IPS-15b (cell line): Measurements from ENCODE around the gene FBXO34.

ENCODE experiments used
- H3K27me3 ChIP-seq: one replicate; pipeline ENCODE4 v1.6.1; 2013; ENCODE audit warnings: low read length; ENCODE audit not compliant: control insufficient read depth, insufficient read depth
- H3K36me3 ChIP-seq: one replicate; pipeline ENCODE4 v1.6.1; 2013; ENCODE audit warnings: low read length; ENCODE audit not compliant: control insufficient read depth, insufficient read depth
- H3K4me1 ChIP-seq: one replicate; pipeline ENCODE4 v1.6.1; 2013; ENCODE audit warnings: mild to moderate bottlenecking, low read length; ENCODE audit not compliant: control insufficient read depth, insufficient read depth
- H3K4me3 ChIP-seq: one replicate; pipeline ENCODE4 v1.5.1; 2013; ENCODE audit warnings: low read depth, low read length
- H3K9ac ChIP-seq: one replicate; pipeline ENCODE4 v1.6.1; 2013; ENCODE audit warnings: low read depth, mild to moderate bottlenecking, low read length
- H3K9me3 ChIP-seq: one replicate; pipeline ENCODE4 v1.6.1; 2013; ENCODE audit warnings: mild to moderate bottlenecking, low read length; ENCODE audit not compliant: control insufficient read depth, insufficient read depth

FBXO34 gene

GRCh38 chr14:55274146-55274545 lies 2.9 kb downstream of the FBXO34 start:
- Histone ChIP-seq H3K4me1 (peaks cover 3% of the 10 kb centered on the region), H3K9ac (no peak overlapping the region), H3K36me3 (no peaks in the 10 kb centered on the region), H3K4me3 (no peak overlapping the region), H3K27me3 (no peaks in the 10 kb centered on the region), H3K9me3 (no peaks in the 10 kb centered on the region)

GRCh38 chr14:55274751-55275150 lies 3.5 kb downstream of the FBXO34 start:
- no peak overlapping the region for H3K4me3 ChIP-seq
- H3K27me3 ChIP-seq: no peaks in the 10 kb centered on the region
- peaks cover 3% of the 10 kb centered on the region for H3K4me1 ChIP-seq
- H3K36me3 ChIP-seq: no peaks in the 10 kb centered on the region
- H3K9me3 ChIP-seq: no peaks in the 10 kb centered on the region
- no peak overlapping the region for H3K9ac ChIP-seq

DNA sequence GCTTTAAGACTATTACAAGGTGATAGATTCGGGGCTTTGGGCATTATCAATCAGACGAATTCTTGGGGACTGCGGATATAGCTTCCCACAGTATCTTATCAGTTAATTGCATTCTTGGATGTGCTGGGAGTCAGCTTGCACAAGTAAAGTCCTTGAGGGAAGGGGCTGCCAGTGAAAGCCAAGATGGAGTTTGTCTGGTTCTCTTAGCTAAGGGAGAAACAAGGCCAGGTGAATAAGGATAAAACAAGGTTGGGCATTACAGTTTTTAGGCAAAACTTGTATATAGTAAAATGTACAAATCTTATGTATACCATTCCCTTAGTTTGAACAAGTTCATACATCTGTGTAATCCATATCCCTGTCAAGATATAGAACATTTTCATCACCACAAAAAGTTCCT lies 5.5 kb downstream of the FBXO34 start:
- Histone ChIP-seq H3K4me3 (no peak overlapping the region), H3K36me3 (no peaks in the 10 kb centered on the region), H3K9me3 (no peaks in the 10 kb centered on the region), H3K27me3 (no peaks in the 10 kb centered on the region), H3K9ac (no peak overlapping the region), H3K4me1 (no peaks in the 10 kb centered on the region)

DNA sequence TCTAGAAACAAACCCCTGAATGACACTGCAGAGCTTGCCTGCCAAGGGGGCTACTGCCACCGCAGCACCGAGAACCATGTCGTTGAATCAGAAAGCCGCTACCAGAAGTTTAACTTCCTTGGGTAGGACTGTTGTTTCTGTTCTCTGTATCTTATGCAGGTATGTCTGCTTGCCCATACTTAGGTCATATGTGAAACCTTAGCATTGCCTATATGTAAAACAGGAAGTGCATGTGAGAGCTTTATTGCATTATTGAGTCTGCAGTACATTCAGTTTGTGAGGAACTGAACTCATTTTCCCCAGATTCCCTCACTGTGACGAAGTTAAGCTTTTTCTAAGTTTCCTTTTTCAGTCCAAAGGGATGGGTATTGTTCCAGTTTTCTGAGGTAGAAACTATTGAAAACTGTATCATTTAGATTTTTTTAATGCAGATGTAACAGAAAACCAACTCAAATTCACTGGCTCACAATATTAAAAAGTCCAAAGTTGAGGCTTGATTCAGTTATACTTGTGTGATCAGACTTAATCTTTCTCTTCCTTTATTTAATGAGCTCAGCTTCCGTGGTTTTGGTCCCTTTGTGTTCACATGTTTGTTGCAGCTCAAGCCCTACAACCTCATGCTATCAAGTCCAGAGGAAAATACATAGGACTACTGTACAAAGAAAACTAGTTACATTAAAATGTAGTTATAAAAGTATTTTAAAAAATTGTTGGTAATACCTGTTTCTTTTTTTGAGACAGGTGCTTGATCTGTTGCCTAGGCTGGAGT lies 6.9 kb downstream of the FBXO34 start:
- no peak overlapping the region for H3K9ac ChIP-seq
- no peaks in the 10 kb centered on the region for H3K4me1 ChIP-seq

GRCh38 chr14:55279384-55279783 lies 8.2 kb downstream of the FBXO34 start:
- no peak overlapping the region for H3K4me3 ChIP-seq
- no peak overlapping the region for H3K9ac ChIP-seq
- no peaks in the 10 kb centered on the region for H3K27me3 ChIP-seq
- no peaks in the 10 kb centered on the region for H3K36me3 ChIP-seq
- no peaks in the 10 kb centered on the region for H3K4me1 ChIP-seq
- H3K9me3 ChIP-seq: no peaks in the 10 kb centered on the region

More for the DNA sequence above, 6.9 kb downstream of the FBXO34 start:
- no peak overlapping the region for H3K4me3 ChIP-seq
- H3K9me3 ChIP-seq: no peaks in the 10 kb centered on the region
- no peaks in the 10 kb centered on the region for H3K27me3 ChIP-seq
- H3K36me3 ChIP-seq: no peaks in the 10 kb centered on the region

- no peak overlapping the region for H3K9ac ChIP-seq
- H3K4me3 ChIP-seq: no peak overlapping the region
These were observed 10.2 kb downstream of the FBXO34 start for GRCh38 chr14:55281316-55281839.

GRCh38 chr14:55285048-55285652 lies 13.9 kb downstream of the FBXO34 start:
- Histone ChIP-seq H3K36me3 (no peaks in the 10 kb centered on the region), H3K9me3 (no peaks in the 10 kb centered on the region), H3K4me1 (no peaks in the 10 kb centered on the region), H3K4me3 (no peak overlapping the region), H3K9ac (no peak overlapping the region), H3K27me3 (no peaks in the 10 kb centered on the region)

More at GRCh38 chr14:55281316-55281839, 10.2 kb downstream of the FBXO34 start:
- no peaks in the 10 kb centered on the region for H3K36me3 ChIP-seq
- H3K9me3 ChIP-seq: no peaks in the 10 kb centered on the region
- H3K4me1 ChIP-seq: no peaks in the 10 kb centered on the region
- no peaks in the 10 kb centered on the region for H3K27me3 ChIP-seq

DNA sequence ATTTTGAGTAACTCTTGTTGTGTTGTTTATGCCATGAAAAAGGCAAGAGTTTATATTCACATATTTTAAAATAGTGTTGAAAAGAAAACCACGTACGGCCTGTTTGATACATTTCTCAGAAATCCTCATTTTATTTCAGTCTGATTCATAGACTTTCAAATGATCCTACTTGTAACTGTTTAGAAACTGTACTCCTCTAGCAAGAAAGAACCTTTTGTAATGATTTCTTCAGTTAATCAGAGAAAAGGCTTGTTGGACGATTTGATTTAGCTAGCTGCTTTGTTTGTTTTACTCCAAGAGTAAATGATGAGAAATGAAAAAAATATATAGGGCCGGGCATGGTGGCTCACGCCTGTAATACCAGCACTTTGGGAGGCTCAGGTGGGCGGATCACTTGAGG lies 17.2 kb downstream of the FBXO34 start:
- H3K4me1 ChIP-seq: no peaks in the 10 kb centered on the region
- H3K27me3 ChIP-seq: no peaks in the 10 kb centered on the region
- H3K9me3 ChIP-seq: no peaks in the 10 kb centered on the region
- no peak overlapping the region for H3K4me3 ChIP-seq
- no peaks in the 10 kb centered on the region for H3K36me3 ChIP-seq
- no peak overlapping the region for H3K9ac ChIP-seq

DNA sequence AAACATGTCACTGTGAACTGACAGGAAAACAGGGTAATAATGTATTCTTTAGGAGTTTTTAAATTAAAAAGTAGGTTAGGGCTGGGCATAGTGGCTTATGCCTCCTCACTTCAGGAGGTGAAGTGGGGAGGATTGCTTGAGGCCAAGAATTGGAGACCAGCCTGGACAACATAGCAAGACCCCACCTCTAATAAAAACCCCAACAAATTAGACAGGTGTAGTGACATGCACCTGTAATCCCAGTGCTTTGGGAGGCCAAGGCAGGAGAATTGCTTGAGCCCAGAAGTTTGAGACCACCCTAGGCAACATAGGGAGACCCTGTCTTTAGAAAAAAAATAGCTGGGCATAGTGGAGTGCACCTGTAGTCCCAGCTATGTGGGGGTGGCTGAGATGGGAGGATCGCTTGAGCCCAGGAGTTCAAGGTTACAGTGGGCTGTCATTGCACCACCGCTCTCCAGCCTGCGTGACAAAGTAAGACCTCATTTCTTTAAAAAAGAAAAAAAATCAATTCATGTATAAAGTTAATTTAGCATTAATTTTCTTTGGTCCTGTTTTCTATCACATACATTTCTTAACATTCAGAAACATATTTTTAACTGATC lies 20.4 kb downstream of the FBXO34 start:
- Histone ChIP-seq H3K9me3 (no peaks in the 10 kb centered on the region), H3K4me3 (no peak overlapping the region), H3K27me3 (no peaks in the 10 kb centered on the region), H3K4me1 (no peaks in the 10 kb centered on the region), H3K9ac (no peak overlapping the region), H3K36me3 (no peaks in the 10 kb centered on the region)

DNA sequence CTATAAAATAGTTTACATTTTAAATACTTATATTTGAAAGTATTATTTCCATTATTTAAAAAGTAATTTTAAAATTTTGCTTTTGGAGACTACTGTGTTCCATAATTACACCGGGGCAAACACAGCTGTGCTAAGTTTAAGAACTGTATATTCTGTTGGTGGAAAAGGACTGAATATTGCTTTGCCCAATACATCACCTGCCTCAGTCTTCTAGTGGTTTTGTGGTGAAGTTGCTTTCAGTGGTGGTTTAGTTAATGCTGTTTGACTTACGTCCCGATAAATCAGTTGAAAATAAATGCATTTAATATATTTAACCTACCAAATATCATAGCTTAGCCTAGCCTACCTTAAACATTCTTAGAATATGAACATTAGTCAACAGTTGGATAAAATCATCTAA lies 23.4 kb downstream of the FBXO34 start:
- Histone ChIP-seq H3K4me3 (no peak overlapping the region), H3K9ac (no peak overlapping the region), H3K27me3 (no peaks in the 10 kb centered on the region), H3K4me1 (no peaks in the 10 kb centered on the region), H3K36me3 (no peaks in the 10 kb centered on the region), H3K9me3 (no peaks in the 10 kb centered on the region)

GRCh38 chr14:55297611-55298499 lies 26.6 kb downstream of the FBXO34 start:
- H3K9ac ChIP-seq: no peak overlapping the region
- no peaks in the 10 kb centered on the region for H3K36me3 ChIP-seq
- H3K9me3 ChIP-seq: no peaks in the 10 kb centered on the region
- peaks cover 14% of the 10 kb centered on the region for H3K4me1 ChIP-seq
- H3K27me3 ChIP-seq: no peaks in the 10 kb centered on the region
- no peak overlapping the region for H3K4me3 ChIP-seq
